ENCODE results near the gene SKIC8. TPM values are rescaled to one million over a fixed set of nuclear protein-coding genes. Genes with fewer than 3 reads are reported as not detected.

The SKIC8 gene
- total RNA-seq, 1 experiment from 2014 or later = 44.5 TPM

GRCh38 chr15:78263907-78264303, 35.5 kb downstream of the SKIC8 start:
- BruUV-seq (replicated peaks) = no TSS peak
- CTCF ChIA-PET = no interaction called here
- POLR2A ChIA-PET (ENCODE audit: unreplicated experiment) = no interaction called here
- H3F3A ChIP-seq (ENCODE audit: insufficient read depth, low read depth) = peaks cover 9% of the 10 kb centered on the region
- no peak overlapping the region for H3K4me3 ChIP-seq
- H3K36me3 ChIP-seq (ENCODE audit: low read depth) = no peaks in the 10 kb centered on the region
- no peaks in the 10 kb centered on the region for H3K79me2 ChIP-seq (ENCODE audit: low read depth)
- H3K9me3 ChIP-seq (ENCODE audit: insufficient read depth, low read depth) = no peaks in the 10 kb centered on the region
- H3K4me2 ChIP-seq = no peak overlapping the region
- TF ChIP-seq EZH2 (IDR thresholded peaks at IDR 0.05; ENCODE audit: low read depth) = no peak
- no peak for TF ChIP-seq CTCF (conservative IDR thresholded peaks at IDR 0.05)
- H3K27me3 ChIP-seq (ENCODE audit: insufficient read depth, low read depth) = no peaks in the 10 kb centered on the region
- intact Hi-C loops (cut with micrococcal nuclease; ENCODE audit: unreplicated experiment) = no loop called here
- H4K20me1 ChIP-seq (ENCODE audit: insufficient read depth) = no peaks in the 10 kb centered on the region
- no peak overlapping the region for H3K27ac ChIP-seq
- no peak for DNase-seq
- H3K4me1 ChIP-seq (replicated peaks; ENCODE audit: insufficient read depth) = peaks cover 13% of the 10 kb centered on the region
- H3K9me2 ChIP-seq (ENCODE audit: insufficient read depth) = no peaks in the 10 kb centered on the region
- H2AFZ ChIP-seq = no peak overlapping the region

GRCh38 chr15:78263351-78263781, 36.0 kb downstream of the SKIC8 start:
- Histone ChIP-seq H3K9me3 (ENCODE audit: insufficient read depth, low read depth) (no peaks in the 10 kb centered on the region), H3K4me1 (replicated peaks; ENCODE audit: insufficient read depth) (peaks cover 18% of the 10 kb centered on the region), H3K4me2 (no peak overlapping the region), H3K27ac (no peak overlapping the region), H3F3A (ENCODE audit: insufficient read depth, low read depth) (peaks cover 11% of the 10 kb centered on the region), H3K9me2 (ENCODE audit: insufficient read depth) (no peaks in the 10 kb centered on the region), H3K27me3 (ENCODE audit: insufficient read depth, low read depth) (no peaks in the 10 kb centered on the region), H2AFZ (no peak overlapping the region), H3K79me2 (ENCODE audit: low read depth) (no peaks in the 10 kb centered on the region), H4K20me1 (ENCODE audit: insufficient read depth) (no peaks in the 10 kb centered on the region), H3K36me3 (ENCODE audit: low read depth) (no peaks in the 10 kb centered on the region), H3K4me3 (no peak overlapping the region)
- ChIA-PET CTCF (no interaction called here), POLR2A (ENCODE audit: unreplicated experiment) (interaction anchor here (0.6 kb wide), 1 partner anchor 165 kb away, joined by 4 read pairs; no protein-coding TSS in a partner anchor)
- TF ChIP-seq EZH2 (IDR thresholded peaks at IDR 0.05; ENCODE audit: low read depth) (no peak), CTCF (conservative IDR thresholded peaks at IDR 0.05) (no peak)
- intact Hi-C loops (cut with micrococcal nuclease; ENCODE audit: unreplicated experiment) = no loop called here
- no TSS peak for BruUV-seq (replicated peaks)
- no peak for DNase-seq

- Histone ChIP-seq H3F3A (ENCODE audit: insufficient read depth, low read depth) (peaks cover 11% of the 10 kb centered on the region), H3K27me3 (ENCODE audit: insufficient read depth, low read depth) (no peaks in the 10 kb centered on the region), H3K4me1 (replicated peaks; ENCODE audit: insufficient read depth) (peaks cover 18% of the 10 kb centered on the region), H3K4me3 (no peak overlapping the region), H3K9me3 (ENCODE audit: insufficient read depth, low read depth) (no peaks in the 10 kb centered on the region), H2AFZ (no peak overlapping the region), H3K4me2 (no peak overlapping the region), H4K20me1 (ENCODE audit: insufficient read depth) (no peaks in the 10 kb centered on the region), H3K27ac (no peak overlapping the region), H3K79me2 (ENCODE audit: low read depth) (no peaks in the 10 kb centered on the region), H3K9me2 (ENCODE audit: insufficient read depth) (no peaks in the 10 kb centered on the region), H3K36me3 (ENCODE audit: low read depth) (no peaks in the 10 kb centered on the region)
- no TSS peak for BruUV-seq (replicated peaks)
- no peak for DNase-seq
- intact Hi-C loops (cut with micrococcal nuclease; ENCODE audit: unreplicated experiment) = no loop called here
- ChIA-PET POLR2A (ENCODE audit: unreplicated experiment) (no interaction called here), CTCF (interaction anchor here (0.6 kb wide), 1 partner anchor 152 kb away, joined by 6 read pairs; no protein-coding TSS in a partner anchor)
- TF ChIP-seq EZH2 (IDR thresholded peaks at IDR 0.05; ENCODE audit: low read depth) (no peak), CTCF (conservative IDR thresholded peaks at IDR 0.05) (no peak)
Observed at GRCh38 chr15:78261062-78261461, 38.3 kb downstream of the SKIC8 start.
